GM18909 (cell line): Measurements from ENCODE around the gene CNN3.

Experiments
- ATAC-seq: cut with Tn5 transposase; IDR thresholded peaks from one replicate; pipeline ENCODE4 v1.9.1; 2021; ENCODE audit warnings: mild to moderate bottlenecking; ENCODE audit not compliant: unreplicated experiment, poor library complexity

The CNN3 gene

GRCh38 chr1:94925561-94926125 lies 1.3 kb downstream of the CNN3 start:
- peak; percentile 32 for ATAC-seq

- no peak for ATAC-seq
Observed at GRCh38 chr1:94925004-94925403, 1.9 kb downstream of the CNN3 start.

- ATAC-seq = no peak
Observed at GRCh38 chr1:94922761-94923331, 4.1 kb downstream of the CNN3 start.

GRCh38 chr1:94921977-94922376 lies 4.9 kb downstream of the CNN3 start:
- no peak for ATAC-seq

GRCh38 chr1:94920061-94920460 lies 6.8 kb downstream of the CNN3 start:
- ATAC-seq = no peak

- no peak for ATAC-seq
Observed at GRCh38 chr1:94919241-94920030, 7.5 kb downstream of the CNN3 start.

GRCh38 chr1:94917251-94917650 lies 9.7 kb downstream of the CNN3 start:
- no peak for ATAC-seq

GRCh38 chr1:94912263-94913184 lies 14.4 kb downstream of the CNN3 start:
- ATAC-seq = no peak

DNA sequence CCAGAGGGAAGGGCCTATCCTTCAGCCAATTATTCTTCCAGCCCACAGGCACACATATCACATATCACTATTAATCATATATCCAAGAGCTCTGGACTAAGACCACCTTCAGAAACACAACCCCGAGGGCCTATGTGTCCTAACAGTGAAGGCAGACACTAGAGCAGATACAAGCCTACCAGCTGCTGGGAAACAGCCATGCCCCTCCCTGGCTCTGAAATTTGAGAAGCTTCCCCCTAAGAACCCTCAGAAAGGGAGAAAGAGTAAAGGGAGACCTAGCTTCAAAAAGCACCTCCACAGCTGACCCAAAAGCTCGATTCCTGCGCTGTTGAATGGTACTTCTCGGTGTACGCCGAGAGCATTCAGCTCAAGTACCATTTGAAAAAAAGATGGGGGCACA lies 17.4 kb downstream of the CNN3 start:
- no peak for ATAC-seq

DNA sequence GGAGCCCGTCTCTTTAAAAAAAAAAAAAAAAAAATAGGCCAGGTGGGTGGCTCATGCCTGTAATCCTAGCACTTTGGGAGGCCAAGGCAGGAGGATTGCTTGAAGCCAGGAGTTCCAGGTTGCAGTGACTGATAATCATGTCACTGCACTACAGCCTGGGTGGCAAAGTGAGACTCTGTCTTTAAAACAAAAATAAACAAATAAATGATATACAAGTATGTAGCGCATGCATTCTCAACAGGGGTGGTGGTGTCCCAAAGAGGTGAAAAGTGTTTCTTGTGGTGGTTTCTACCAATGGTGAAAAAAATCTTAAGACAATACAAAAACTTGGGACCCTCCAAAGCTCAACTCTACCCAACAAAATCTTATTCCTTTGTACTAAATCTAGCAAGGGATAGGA lies 17.9 kb downstream of the CNN3 start:
- ATAC-seq = no peak

GRCh38 chr1:94908190-94908589 lies 18.7 kb downstream of the CNN3 start:
- no peak for ATAC-seq

- no peak for ATAC-seq
Observed at GRCh38 chr1:94907136-94907535, 19.8 kb downstream of the CNN3 start.

DNA sequence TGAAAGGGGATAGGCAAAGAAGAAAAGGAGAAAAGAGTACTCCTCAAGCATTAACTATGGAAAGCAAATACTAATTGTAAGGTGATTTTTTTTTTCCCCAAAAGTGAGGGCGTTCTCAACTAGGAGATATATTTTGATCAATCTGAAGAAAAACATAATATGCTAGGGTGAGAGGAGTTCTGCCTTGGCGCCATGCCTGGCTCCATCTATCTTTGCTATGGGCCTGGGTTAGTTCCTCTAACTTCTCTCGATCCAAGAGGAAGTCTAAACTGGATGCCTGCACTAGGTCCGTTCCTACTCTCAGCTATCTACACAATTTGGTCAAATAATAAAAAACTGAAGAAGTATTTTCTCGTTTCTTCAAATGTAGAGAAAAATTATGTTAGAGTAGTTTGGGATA lies 20.5 kb downstream of the CNN3 start:
- no peak for ATAC-seq

DNA sequence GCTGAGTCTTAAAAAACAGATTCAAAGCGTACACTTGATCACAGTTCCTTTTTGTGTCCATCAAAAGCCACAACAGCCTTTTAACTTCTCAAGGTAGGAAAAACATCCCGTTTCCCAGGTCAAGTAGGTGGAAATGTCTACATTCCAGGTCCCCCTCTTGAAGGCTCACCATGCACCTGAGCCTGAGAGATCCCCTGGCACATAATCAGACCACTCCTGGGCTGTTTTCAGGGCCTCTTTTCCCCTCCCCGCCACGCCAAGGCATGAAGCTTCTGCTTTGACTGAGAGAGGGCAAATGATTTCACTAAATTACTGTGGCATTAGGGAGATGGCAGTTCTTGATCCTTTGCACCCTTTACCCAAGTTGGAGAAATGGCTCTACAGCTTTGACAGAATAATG lies 21.7 kb downstream of the CNN3 start:
- ATAC-seq = no peak

GRCh38 chr1:94903280-94904009 lies 23.5 kb downstream of the CNN3 start:
- ATAC-seq = no peak

- no peak for ATAC-seq
Observed at GRCh38 chr1:94901841-94902240, 25.1 kb downstream of the CNN3 start.

DNA sequence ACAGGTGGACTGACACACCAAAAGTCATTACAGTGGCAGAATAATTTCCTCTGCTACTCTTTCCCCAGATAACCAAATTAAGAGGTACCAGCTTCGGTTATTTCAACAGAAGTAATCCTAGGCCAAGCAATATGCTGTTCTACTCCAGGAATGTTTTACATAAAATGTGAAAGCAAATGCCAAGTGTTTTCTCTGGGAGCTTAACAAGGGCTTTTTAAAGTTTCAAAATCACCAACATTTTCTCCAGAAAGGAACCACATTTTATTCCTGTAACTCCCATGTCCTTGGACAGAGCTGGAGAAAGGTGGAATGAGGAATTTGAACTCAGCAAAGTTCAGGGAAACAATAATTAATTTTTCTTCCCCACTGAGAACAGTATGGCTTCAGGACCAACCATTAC lies 27.2 kb downstream of the CNN3 start:
- no peak for ATAC-seq

DNA sequence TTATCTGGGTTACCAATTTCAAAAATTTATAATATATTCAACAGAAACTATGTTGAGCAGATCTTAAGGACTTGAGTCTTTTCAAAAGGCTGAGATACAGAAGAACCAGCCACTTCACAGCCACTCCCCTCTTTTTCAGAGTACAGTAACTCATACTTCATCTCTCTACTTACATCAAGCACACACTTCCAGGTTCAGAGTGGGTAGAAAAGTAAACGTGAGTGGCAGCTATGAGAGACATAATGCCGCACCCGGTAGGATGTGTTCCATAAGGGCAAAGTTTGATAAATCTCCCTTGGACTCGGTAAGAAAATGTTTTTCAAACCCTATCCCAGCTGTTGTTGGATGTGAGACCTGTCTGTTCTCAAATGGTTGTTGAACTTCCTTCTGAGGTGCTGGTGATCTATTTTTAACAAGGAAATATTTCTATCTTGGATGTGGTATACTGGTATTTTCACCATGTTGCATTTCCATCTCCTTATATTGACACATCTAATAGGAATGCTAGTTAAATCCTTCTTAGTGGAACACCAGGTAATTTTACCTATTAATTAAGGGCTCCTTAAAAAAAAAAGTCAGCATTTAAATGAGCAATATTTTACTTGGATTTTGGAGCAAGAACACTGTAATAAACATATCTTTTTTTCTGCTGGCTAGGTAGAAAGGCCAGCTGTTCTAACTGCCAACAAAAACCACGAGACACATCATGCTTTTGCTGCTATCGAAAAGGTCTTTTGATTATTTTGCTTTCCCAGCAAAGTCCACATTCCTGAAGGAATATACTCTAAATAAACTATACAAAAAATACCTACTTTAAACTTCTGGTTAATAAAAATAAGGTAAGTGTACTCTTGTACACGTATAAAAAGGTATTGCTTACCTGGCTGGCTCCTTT lies 28.2 kb downstream of the CNN3 start:
- no peak for ATAC-seq

GRCh38 chr1:94895518-94895917 lies 31.4 kb downstream of the CNN3 start:
- no peak for ATAC-seq
